H1 (cell line): ENCODE results near the gene SOCS3. TPM values are rescaled to one million over a fixed set of nuclear protein-coding genes. Genes with fewer than 3 reads are reported as not detected.

Experiments used
- CTCF ChIA-PET: fragments of 300-600 bp; sonication (Branson Sonifier 250); formaldehyde crosslinking; loops from one replicate; lab custom pipeline; 2021; ENCODE audit not compliant: partially characterized antibody; lab: Charles Lee
- POLR2A ChIA-PET: fragments of 300-600 bp; sonication (Branson Sonifier 250); formaldehyde crosslinking; loops from one replicate; lab custom pipeline; 2021; ENCODE audit warnings: inconsistent platforms; ENCODE audit not compliant: partially characterized antibody; lab: Charles Lee
- DNase-seq, 2 experiments: peaks; one replicate each; pipeline versions ENCODE4 v3.0.0 to v3.0.0-alpha.2; 2010 to 2022; ENCODE audit warnings: low spot score in 2 of 2, low read depth in 1 of 2, mixed read lengths in 1 of 2
- FAIRE-seq: peaks from 2 replicates; lab custom pipeline; 2011; peaks lifted over from hg19 to GRCh38; lab: Jason Lieb, UNC
- H2AFZ ChIP-seq: 2 replicates; pipeline ENCODE4 v1.8.1; 2012; ENCODE audit warnings: low read length, inconsistent platforms
- H2AK5ac ChIP-seq: 2 replicates; pipeline ENCODE4 v1.6.1; 2013; ENCODE audit warnings: low read depth, low read length
- H2BK120ac ChIP-seq: replicated peaks from 2 replicates; pipeline ENCODE3; 2013; ENCODE audit warnings: low read depth, low read length, inconsistent platforms
- H2BK12ac ChIP-seq: 2 replicates; pipeline ENCODE4 v1.6.1; 2013; ENCODE audit warnings: low read depth, low read length
- H2BK15ac ChIP-seq: 2 replicates; pipeline ENCODE4 v1.6.1; 2013; ENCODE audit warnings: low read length
- H2BK20ac ChIP-seq: 2 replicates; pipeline ENCODE4 v1.6.1; 2013; ENCODE audit warnings: low read length
- H2BK5ac ChIP-seq: 2 replicates; pipeline ENCODE4 v1.6.1; 2013; ENCODE audit warnings: low read depth, low read length
- H3K14ac ChIP-seq: 2 replicates; pipeline ENCODE4 v1.6.1; 2013; ENCODE audit warnings: inconsistent platforms; ENCODE audit not compliant: insufficient read length
- H3K18ac ChIP-seq: 2 replicates; pipeline ENCODE4 v1.6.1; 2013; ENCODE audit warnings: low read length; ENCODE audit errors: extremely low read depth
- H3K23ac ChIP-seq: 2 replicates; pipeline ENCODE4 v1.6.1; 2013; ENCODE audit warnings: inconsistent platforms; ENCODE audit not compliant: insufficient read length
- H3K23me2 ChIP-seq: 2 replicates; pipeline ENCODE4 v1.6.1; 2013; ENCODE audit warnings: low read depth, low read length
- H3K27ac ChIP-seq: 2 replicates; pipeline ENCODE4 v1.6.1; 2011; ENCODE audit warnings: low read depth, low read length, inconsistent platforms
- H3K27me3 ChIP-seq, 4 experiments: replicated peaks in 1 of 4; 1 replicate in 1 of 4; 2 replicates in 3 of 4; pipeline versions ENCODE4 v1.6.1 to v1.8.1; 2011 to 2013; ENCODE audit warnings: low read length in 3 of 4, mild to moderate bottlenecking in 3 of 4, inconsistent platforms in 2 of 4, mixed read lengths in 2 of 4, moderate library complexity in 1 of 4; ENCODE audit not compliant: control insufficient read depth in 3 of 4, insufficient read depth in 3 of 4; ENCODE audit errors: extremely low read depth in 1 of 4
- H3K36me3 ChIP-seq, 4 experiments: 2 replicates each; pipeline versions ENCODE4 v1.6.1 to v1.8.1; 2011 to 2013; ENCODE audit warnings: mild to moderate bottlenecking in 4 of 4, low read length in 3 of 4, moderate library complexity in 2 of 4, control low read depth in 1 of 4, inconsistent platforms in 1 of 4; ENCODE audit not compliant: insufficient read depth in 4 of 4, control insufficient read depth in 2 of 4
- H3K4ac ChIP-seq: replicated peaks from 2 replicates; pipeline ENCODE3; 2013; ENCODE audit warnings: low read length, low read depth, mixed read lengths, inconsistent platforms; ENCODE audit not compliant: insufficient read length
- H3K4me1 ChIP-seq, 4 experiments: replicated peaks in 1 of 4; 1 replicate in 1 of 4; 2 replicates in 3 of 4; pipeline versions ENCODE4 v1.6.1 to v1.8.1; 2011 to 2013; ENCODE audit warnings: low read length in 3 of 4, inconsistent platforms in 2 of 4, mixed read lengths in 1 of 4; ENCODE audit not compliant: insufficient read depth in 4 of 4, control insufficient read depth in 3 of 4
- H3K4me2 ChIP-seq, 2 experiments: 2 replicates each; pipeline versions ENCODE4 v1.6.1 to v1.8.1; 2011 to 2013; ENCODE audit warnings: low read depth in 2 of 2, low read length in 2 of 2, control low read depth in 1 of 2, inconsistent platforms in 1 of 2, mild to moderate bottlenecking in 1 of 2; ENCODE audit not compliant: insufficient read depth in 1 of 2
- H3K4me3 ChIP-seq, 4 experiments: fragments of 200-600, 300-600 bp in 1 of 4; sonication (generic), shearing (Covaris generic), sonication (Bioruptor Twin) in 1 of 4; 2 replicates each; pipeline versions ENCODE4 v1.5.1 to v1.8.1; 2011 to 2016; ENCODE audit warnings: low read length in 4 of 4, low read depth in 3 of 4, control low read depth in 2 of 4, inconsistent platforms in 2 of 4, mild to moderate bottlenecking in 2 of 4, mixed read lengths in 1 of 4, moderate library complexity in 1 of 4; ENCODE audit not compliant: insufficient read depth in 2 of 4; ENCODE audit errors: extremely low read depth in 1 of 4
- H3K56ac ChIP-seq: replicated peaks from 2 replicates; pipeline ENCODE3; 2013; ENCODE audit warnings: low read depth, mild to moderate bottlenecking, mixed read lengths, low read length, inconsistent platforms; ENCODE audit not compliant: insufficient read length
- H3K79me1 ChIP-seq: 2 replicates; pipeline ENCODE4 v1.6.1; 2013; ENCODE audit warnings: low read depth, low read length, control low read depth
- H3K79me2 ChIP-seq, 2 experiments: 2 replicates each; pipeline versions ENCODE4 v1.6.1 to v1.8.1; 2012 to 2013; ENCODE audit warnings: low read length in 2 of 2, mild to moderate bottlenecking in 2 of 2, inconsistent platforms in 1 of 2; ENCODE audit not compliant: insufficient read depth in 2 of 2, control insufficient read depth in 1 of 2
- H3K9ac ChIP-seq, 4 experiments: replicated peaks in 1 of 4; 1 replicate in 1 of 4; 2 replicates in 3 of 4; pipeline versions ENCODE4 v1.6.1 to v1.8.1; 2011 to 2013; ENCODE audit warnings: low read depth in 3 of 4, low read length in 3 of 4, control low read depth in 2 of 4, mild to moderate bottlenecking in 2 of 4, moderate library complexity in 2 of 4, inconsistent platforms in 1 of 4; ENCODE audit errors: extremely low read depth in 1 of 4
- H3K9me3 ChIP-seq, 2 experiments: 2 replicates each; pipeline versions ENCODE4 v1.6.1 to v1.8.1; 2012 to 2013; ENCODE audit warnings: mild to moderate bottlenecking in 2 of 2, moderate library complexity in 2 of 2, control low read depth in 1 of 2, inconsistent platforms in 1 of 2, low read depth in 1 of 2, low read length in 1 of 2, mixed read lengths in 1 of 2; ENCODE audit not compliant: insufficient read depth in 2 of 2
- H4K20me1 ChIP-seq, 2 experiments: replicated peaks in 1 of 2; 2 replicates each; pipeline versions ENCODE3 to v1.8.1; 2011 to 2013; ENCODE audit warnings: inconsistent platforms in 2 of 2, low read length in 2 of 2, mild to moderate bottlenecking in 1 of 2; ENCODE audit not compliant: insufficient read depth in 2 of 2, control insufficient read depth in 1 of 2
- H4K5ac ChIP-seq: 2 replicates; pipeline ENCODE4 v1.6.1; 2013; ENCODE audit warnings: low read length, low read depth, mixed read lengths, inconsistent platforms; ENCODE audit not compliant: insufficient read length
- H4K8ac ChIP-seq: 2 replicates; pipeline ENCODE4 v1.8.0; 2013; ENCODE audit warnings: mild to moderate bottlenecking, moderate library complexity, low read length, inconsistent platforms; ENCODE audit not compliant: insufficient read depth; ENCODE audit errors: extremely low read depth
- H4K91ac ChIP-seq: replicated peaks from 2 replicates; pipeline ENCODE3; 2013; ENCODE audit warnings: low read length, mixed read lengths, inconsistent platforms; ENCODE audit not compliant: insufficient read length
- BCL11A ChIP-seq, 2 experiments: IDR thresholded peaks; one replicate each; pipeline ENCODE4 v1.6.1; 2011; ENCODE audit warnings: low read depth in 2 of 2, low read length in 2 of 2, mild to moderate bottlenecking in 2 of 2
- CBX8 ChIP-seq: fragments of 300-800, 300-1000 bp; sonication (generic); IDR thresholded peaks from 2 replicates; pipeline ENCODE4 v1.7.1; 2016; ENCODE audit warnings: low read depth, low read length, borderline replicate concordance
- CTCF ChIP-seq, 3 experiments: IDR thresholded peaks; 1 replicate in 2 of 3; 2 replicates in 1 of 3; pipeline versions ENCODE4 v1.5.1 to v1.6.1; 2011; ENCODE audit warnings: low read length in 3 of 3, mild to moderate bottlenecking in 3 of 3, inconsistent platforms in 2 of 3, low read depth in 1 of 3, moderate library complexity in 1 of 3; ENCODE audit not compliant: insufficient read depth in 1 of 3; ENCODE audit errors: control extremely low read depth in 1 of 3
- HDAC6 ChIP-seq: IDR thresholded peaks from one replicate; pipeline ENCODE4 v1.7.1; 2012; ENCODE audit warnings: low read depth, mild to moderate bottlenecking, inconsistent platforms, low read length, moderate library complexity
- JUND ChIP-seq: IDR thresholded peaks from 2 replicates; pipeline ENCODE4 v1.6.1; 2011; ENCODE audit warnings: mild to moderate bottlenecking, improper control_type of control experiment, low read length
- MAFK ChIP-seq: IDR thresholded peaks from 2 replicates; pipeline ENCODE4 v1.6.1; 2012; ENCODE audit warnings: low read depth, mild to moderate bottlenecking, improper control_type of control experiment, low read length
- SIN3A ChIP-seq, 2 experiments: IDR thresholded peaks in 1 of 2; conservative IDR thresholded peaks in 1 of 2; 2 replicates each; pipeline ENCODE4 v1.6.1; 2011 to 2012; ENCODE audit warnings: low read length in 2 of 2, improper control_type of control experiment in 1 of 2, low read depth in 1 of 2, mild to moderate bottlenecking in 1 of 2
- SIX5 ChIP-seq: IDR thresholded peaks from 2 replicates; pipeline ENCODE4 v1.6.1; 2011; ENCODE audit warnings: mild to moderate bottlenecking, low read depth, low read length
- TAF1 ChIP-seq: IDR thresholded peaks from 2 replicates; pipeline ENCODE4 v1.6.1; 2011; ENCODE audit warnings: mild to moderate bottlenecking, low read depth, low read length
- WGBS, 2 experiments: shearing (Covaris generic) in 1 of 2; methylation state at CpG; one replicate each; pipeline versions ENCODE4 v1.1.6 to v1.1.7; 2013 to 2015; ENCODE audit warnings: low lambda C conversion rate in 2 of 2, mixed read lengths in 2 of 2, inconsistent platforms in 1 of 2, low coverage in 1 of 2, missing lambda C conversion rate in 1 of 2; ENCODE audit not compliant: insufficient replicate concordance in 2 of 2, insufficient coverage in 1 of 2, insufficient read length in 1 of 2; ENCODE audit errors: extremely low coverage in 1 of 2, missing lambda C conversion rate in 1 of 2; 5-methylcytosine and 5-hydroxymethylcytosine counted together
- polyA plus RNA-seq, 7 experiments: library from polyadenylated mRNA; depleted of rRNA in 3 of 7; stranded (reverse) in 5 of 7; unstranded in 2 of 7; fragments of >200 nt in 5 of 7; fragments of 200-250 nt in 2 of 7; gene quantifications; 1 replicate in 5 of 7; 2 replicates in 1 of 7; 4 replicates in 1 of 7; pipeline versions ENCODE4 v1.2.1 to v1.2.3, GENCODE V29; 2011 to 2013; ENCODE audit warnings: missing spikeins in 2 of 7, mixed read lengths in 2 of 7
- total RNA-seq: library from RNA; stranded (reverse); fragmentation: NEBNext Ultra II Directional; extraction: Animal tissue kit (Norgen Biotek cat#: 25700); gene quantifications from 2 replicates; pipeline ENCODE4 v1.2.1, GENCODE V29; 2021

The SOCS3 gene
- total and polyA plus RNA-seq, 2 of the 8 experiments (the other 6 are each of a cell fraction or from before 2014, with no cell fraction given) = 10.1 to 47.9 TPM

GRCh38 chr17:78356101-78356713 is 3.7 kb downstream of the SOCS3 start:
- peak; percentile 73 to 74 for DNase-seq
- Histone ChIP-seq H3K23ac (no peak overlapping the region), H2AFZ (no peak overlapping the region), H3K4me2 (peak overlapping the region; percentile 38 to 66; a peak in 3 of 4 replicates), H3K79me1 (no peaks in the 10 kb centered on the region), H2AK5ac (no peak overlapping the region), H3K79me2 (peaks cover 8 to 28% of the 10 kb centered on the region in 2 experiments; a peak in 3 of 4 replicates), H4K5ac (no peak overlapping the region), H2BK120ac (no peak overlapping the region), H2BK15ac (no peak overlapping the region), H2BK20ac (no peak overlapping the region), H4K91ac (no peak overlapping the region), H3K23me2 (peaks cover 15% of the 10 kb centered on the region), H3K27ac (no peak overlapping the region), H3K27me3 (peaks cover 0 to 27% (median 12%) of the 10 kb centered on the region in 4 experiments; a peak in 4 of 7 replicates), H3K36me3 (peaks cover 2 to 19% (median 7%) of the 10 kb centered on the region in 4 experiments; a peak in 5 of 8 replicates), H3K4me1 (peaks cover 16 to 56% (median 36%) of the 10 kb centered on the region in 4 experiments), H4K20me1 (peaks cover 16 to 21% of the 10 kb centered on the region in 2 experiments), H3K18ac (no peak overlapping the region), H4K8ac (no peak overlapping the region), H3K4ac (no peak overlapping the region), H3K9ac (no peak overlapping the region), H2BK5ac (peak overlapping the region; percentile 4; the same call in 1 of the 2 replicates), H3K14ac (no peak overlapping the region), H2BK12ac (no peak overlapping the region), H3K4me3 (0 out of 8 replicates have a peak overlapping the region, but pooled peaks of 1 of the 4 experiments have one; percentile 17), H3K9me3 (no peaks in the 10 kb centered on the region), H3K56ac (no peak overlapping the region)
- FAIRE-seq = peak; percentile 81
- ChIA-PET POLR2A (interaction anchor here (0.7 to 1.5 kb wide), 4 partner anchors 13 to 65 kb away, joined by 3 to 4 read pairs (median 4); no protein-coding TSS in a partner anchor), CTCF (interaction anchor here (0.7 to 2.7 kb wide), 5 partner anchors 10 to 67 kb away, joined by 3 to 6 read pairs (median 3); no protein-coding TSS in a partner anchor)
- 28% methylated on average over 16 of the region's 16 CpGs; no CpG with 5 or more reads in 1 of the 2 experiments for WGBS, 2 experiments
- TF ChIP-seq CTCF (IDR thresholded peaks at IDR 0.05; ENCODE audit: control extremely low read depth in 1 of 3, insufficient read depth in 1 of 3, low read depth in 1 of 3, low read length in 3 of 3) (0 out of 4 replicates have a peak, but pooled peaks of 1 of the 3 experiments have one; percentile 1), CBX8 (no peak), SIX5 (no peak), MAFK (no peak), SIN3A (conservative IDR thresholded peaks at IDR 0.05 in 1 of 2, IDR thresholded peaks at IDR 0.05 in 1 of 2; ENCODE audit: low read depth in 1 of 2, low read length in 2 of 2) (peak; percentile 67 to 90; a peak in 2 of 4 replicates), HDAC6 (no peak), BCL11A (IDR thresholded peaks at IDR 0.05; ENCODE audit: low read depth in 2 of 2, low read length in 2 of 2) (peak in 1 of 2 experiments; percentile 28), TAF1 (peak; percentile 36; the same call in 1 of the 2 replicates), JUND (0 out of 2 replicates have a peak, but pooled peaks have one; percentile 31)
